SH-SY5Y (cell line): ENCODE measurements around the gene ETV6.

Experiments used
- GATA2 ChIP-seq: IDR thresholded peaks from 2 replicates; pipeline ENCODE4 v1.6.1; 2011; ENCODE audit warnings: mild to moderate bottlenecking, low read depth, low read length
- GATA3 ChIP-seq: IDR thresholded peaks from 2 replicates; pipeline ENCODE4 v1.6.1; 2011; ENCODE audit warnings: low read depth, mild to moderate bottlenecking, low read length, moderate library complexity

ETV6 gene

GRCh38 chr12:11633968-11634367 is 15.5 kb upstream of the ETV6 start:
- TF ChIP-seq GATA2 (no peak), GATA3 (no peak)

DNA sequence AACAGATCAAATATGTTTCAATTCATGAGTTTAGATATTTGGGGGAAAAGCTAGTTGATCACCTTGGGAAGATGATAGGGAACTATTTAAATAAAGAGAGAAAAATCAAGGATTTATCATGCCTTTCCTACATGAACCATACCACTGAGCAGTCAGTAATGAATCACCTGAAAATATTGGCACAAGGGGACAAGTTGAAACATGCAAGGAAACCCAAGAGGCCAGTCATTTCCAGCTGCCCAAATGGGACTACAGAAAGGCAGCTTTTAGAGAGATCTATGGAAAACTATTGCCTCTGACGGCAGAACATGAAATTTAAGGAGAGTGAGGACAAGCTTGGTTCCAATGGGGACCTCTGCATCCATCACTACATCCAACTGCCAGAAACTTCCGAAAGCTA is 14.1 kb upstream of the ETV6 start:
- TF ChIP-seq GATA3, result no peak
- no peak for TF ChIP-seq GATA2

- no peak for TF ChIP-seq GATA3
- no peak for TF ChIP-seq GATA2
Observed at GRCh38 chr12:11638315-11638916, 11.1 kb upstream of the ETV6 start.

DNA sequence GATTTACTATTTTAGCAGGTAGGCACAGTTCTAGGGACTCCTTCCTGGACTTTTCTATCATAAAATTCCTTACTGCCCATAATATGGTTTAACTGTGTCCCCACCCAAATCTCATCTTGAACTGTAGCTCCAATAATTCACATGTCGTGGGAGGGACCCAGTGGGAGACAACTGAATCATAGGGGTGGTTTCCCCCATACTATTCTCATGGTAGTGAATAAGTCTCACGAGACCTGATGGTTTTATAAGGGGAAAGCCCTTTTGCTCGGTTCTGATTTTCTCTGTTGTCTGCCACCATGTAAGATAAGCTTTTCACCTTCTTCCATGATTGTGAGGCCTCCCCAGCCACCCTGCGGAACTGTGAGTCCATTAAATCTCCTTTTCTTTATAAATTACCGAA is 10.0 kb upstream of the ETV6 start:
- TF ChIP-seq GATA2 (no peak), GATA3 (no peak)

GRCh38 chr12:11641522-11641921 is 8.0 kb upstream of the ETV6 start:
- TF ChIP-seq GATA3, result no peak
- TF ChIP-seq GATA2, result no peak

DNA sequence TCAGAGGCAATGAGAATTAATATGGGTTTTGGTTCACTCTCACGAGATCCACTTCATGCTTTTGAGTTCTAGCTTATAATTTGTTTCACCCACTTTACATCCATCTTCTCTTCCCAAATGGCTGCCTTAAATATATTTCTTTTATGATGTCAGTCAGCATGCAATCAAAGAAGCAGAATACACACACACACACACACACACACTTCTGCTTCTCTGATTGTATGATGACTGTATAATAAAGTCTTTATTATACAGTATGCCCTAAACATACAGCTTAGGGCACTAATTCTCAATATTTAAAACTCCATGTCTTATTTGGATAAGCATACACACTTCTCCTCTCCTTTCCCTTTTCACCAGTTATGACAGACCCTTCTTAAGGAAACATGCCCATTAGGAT is 6.7 kb upstream of the ETV6 start:
- TF ChIP-seq GATA3 (no peak), GATA2 (no peak)

- no peak for TF ChIP-seq GATA3
- no peak for TF ChIP-seq GATA2
Observed at GRCh38 chr12:11645391-11645790, 4.1 kb upstream of the ETV6 start.

DNA sequence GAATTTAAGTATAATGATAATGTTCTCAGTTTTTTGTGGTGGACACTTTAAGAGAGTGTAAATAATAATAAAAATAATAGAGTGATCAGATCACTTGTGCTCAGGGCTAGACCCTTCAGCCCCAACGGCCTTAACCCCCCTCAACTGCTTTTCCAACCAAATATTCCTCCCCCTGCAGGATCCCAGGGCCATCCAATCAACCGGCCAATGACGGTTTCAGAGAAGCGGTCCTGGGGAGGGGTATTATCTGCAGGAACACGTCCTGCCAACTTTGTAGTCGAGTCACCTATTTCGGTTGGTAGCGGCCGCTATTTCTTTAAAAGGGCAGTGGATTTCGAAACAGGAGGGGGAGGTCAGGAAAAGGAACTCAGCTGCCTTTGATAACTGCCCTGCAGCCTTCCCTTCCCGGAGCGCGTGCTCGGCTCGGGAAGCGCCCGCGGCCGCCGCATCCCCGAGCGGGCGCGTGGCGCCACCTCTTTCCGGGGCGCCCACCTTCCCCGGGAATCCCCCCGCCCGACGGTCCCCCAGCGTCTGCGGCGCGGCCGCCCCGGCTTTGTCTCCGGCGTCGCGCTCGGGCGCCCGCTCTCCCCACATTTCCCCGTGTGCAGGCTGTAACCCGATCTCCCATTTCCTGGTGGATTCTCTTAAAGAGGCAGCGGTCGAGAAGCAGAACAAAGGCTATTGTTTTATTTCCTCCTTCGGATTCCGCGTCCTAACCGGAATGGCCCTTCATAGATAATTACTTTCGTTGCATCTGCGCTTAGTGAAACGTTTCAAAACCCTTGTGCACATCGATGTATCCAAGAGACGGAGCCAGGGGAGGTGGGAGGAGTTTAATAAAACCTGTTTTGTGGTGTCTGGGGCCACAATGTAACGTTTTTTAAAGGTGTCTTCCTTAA is 711 bp upstream of the ETV6 start:
- no peak for TF ChIP-seq GATA3
- no peak for TF ChIP-seq GATA2

DNA sequence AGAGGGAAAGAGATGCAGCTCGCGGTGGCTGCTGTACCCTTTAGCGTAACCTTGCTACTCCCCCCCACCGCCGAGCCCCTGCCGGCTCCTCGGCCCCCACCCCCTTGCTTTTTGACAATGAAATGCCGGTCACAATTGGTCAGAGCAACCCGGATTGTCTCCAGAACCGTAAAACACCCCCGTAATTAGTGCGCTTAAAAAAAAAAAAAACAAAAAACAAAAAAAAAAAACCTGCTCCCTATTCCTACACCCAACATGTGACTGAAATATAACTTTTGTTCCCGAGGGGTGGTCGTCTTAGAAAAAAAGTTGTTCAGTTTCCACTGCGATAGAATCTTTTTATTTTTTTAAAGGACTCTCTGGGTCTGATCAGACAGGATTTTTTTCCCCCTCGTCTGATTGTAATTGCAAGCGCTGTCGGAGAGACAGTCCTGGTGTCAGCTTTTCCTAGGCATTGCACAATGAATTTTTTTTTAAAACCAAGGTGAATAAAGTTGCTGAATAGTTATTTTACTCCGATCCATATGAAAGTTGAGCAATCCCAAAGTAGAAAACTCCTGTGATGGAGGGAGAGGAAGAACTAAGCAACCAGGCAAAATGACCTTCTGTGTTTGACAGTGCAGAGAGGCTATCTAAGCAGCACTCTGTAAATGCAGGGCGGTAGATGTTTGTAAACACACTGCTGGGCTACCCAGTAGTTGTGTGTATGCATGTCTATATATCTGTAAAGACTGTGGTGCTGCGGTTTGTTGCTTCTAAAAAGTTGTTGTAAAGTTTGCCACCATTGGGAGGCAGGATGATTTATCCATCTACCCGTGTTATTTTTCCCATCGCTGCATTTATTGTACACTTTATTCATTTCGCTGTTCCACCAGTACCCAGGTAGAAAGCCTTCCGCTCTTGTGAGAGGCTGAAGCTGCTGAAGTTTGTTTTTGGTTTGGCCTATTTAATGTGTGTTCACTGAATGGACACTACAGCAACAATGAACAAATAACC is 1.1 kb downstream of the ETV6 start:
- TF ChIP-seq GATA2, result no peak
- TF ChIP-seq GATA3, result no peak

DNA sequence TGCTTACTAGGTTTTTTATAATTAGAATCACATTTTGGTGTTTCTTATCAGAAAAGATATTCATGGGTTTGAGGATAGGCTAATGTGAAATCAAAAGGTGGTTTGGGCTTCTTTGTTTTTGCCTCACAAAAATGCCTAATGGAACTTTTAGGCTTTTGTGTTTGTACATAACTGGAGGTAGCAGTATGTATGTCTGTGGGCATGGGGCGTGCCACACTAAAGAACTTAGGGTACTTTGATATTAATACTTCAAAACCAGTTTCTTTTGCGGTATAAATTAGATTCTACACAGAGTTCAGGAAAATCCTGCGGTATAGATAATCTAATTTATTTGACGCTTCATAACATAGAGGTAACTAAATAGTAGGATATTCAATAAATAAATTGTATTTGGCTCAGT is 1.9 kb downstream of the ETV6 start:
- TF ChIP-seq GATA2 (no peak), GATA3 (no peak)

DNA sequence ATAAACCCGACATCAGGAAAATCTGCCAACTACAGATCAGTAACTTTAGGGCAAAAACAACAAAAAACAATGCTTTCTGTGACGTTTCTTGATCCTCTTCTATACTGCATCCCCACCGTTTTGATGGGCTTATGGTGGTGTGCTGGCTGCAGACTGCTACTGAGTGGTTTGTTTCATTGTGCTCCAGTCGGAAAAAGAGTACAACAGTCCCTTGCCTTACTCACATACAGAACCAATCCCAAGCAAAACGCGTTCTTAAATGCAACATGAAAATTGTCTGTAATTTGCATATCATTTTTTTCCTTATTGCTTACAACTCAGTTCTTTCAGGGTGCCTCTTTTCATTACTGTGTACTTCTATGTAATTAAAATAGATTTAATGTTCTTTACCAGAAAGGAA is 2.3 kb downstream of the ETV6 start:
- TF ChIP-seq GATA2 (no peak), GATA3 (no peak)

DNA sequence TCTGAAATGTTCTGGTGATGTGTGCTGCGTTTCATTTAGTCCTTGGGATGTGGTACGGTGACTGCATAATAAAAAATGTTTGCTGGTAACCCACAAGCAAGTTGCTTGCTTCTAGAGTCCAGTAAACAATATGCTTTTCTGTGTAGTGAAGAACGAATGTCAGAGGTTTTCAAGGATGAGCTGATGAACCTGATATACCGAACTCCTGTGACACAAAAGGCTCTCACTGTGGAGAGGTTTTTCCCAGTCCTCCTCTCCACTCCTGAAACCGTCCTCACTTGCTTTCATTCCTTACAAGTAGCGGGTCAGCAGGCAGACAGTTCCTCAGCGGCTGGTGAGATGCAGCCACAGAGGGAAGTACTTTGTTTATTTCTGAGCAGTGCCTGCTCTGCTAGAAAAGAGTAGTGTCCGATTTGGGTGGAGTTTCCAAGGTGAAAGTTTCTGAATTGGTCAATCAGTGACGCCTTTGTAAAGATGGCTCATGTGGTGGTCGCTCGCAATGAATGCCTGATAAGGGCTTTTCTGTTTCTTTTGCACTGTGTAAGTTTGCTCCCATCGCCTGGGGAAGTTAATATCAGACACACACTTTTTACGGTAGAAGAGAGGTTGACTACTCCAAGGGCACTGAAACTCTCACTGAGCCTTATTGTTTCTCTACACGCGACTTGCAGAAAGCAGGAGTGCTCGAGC is 3.0 kb downstream of the ETV6 start:
- TF ChIP-seq GATA3 (no peak), GATA2 (no peak)

GRCh38 chr12:11653215-11653753 is 3.8 kb downstream of the ETV6 start:
- TF ChIP-seq GATA2 (no peak), GATA3 (no peak)

DNA sequence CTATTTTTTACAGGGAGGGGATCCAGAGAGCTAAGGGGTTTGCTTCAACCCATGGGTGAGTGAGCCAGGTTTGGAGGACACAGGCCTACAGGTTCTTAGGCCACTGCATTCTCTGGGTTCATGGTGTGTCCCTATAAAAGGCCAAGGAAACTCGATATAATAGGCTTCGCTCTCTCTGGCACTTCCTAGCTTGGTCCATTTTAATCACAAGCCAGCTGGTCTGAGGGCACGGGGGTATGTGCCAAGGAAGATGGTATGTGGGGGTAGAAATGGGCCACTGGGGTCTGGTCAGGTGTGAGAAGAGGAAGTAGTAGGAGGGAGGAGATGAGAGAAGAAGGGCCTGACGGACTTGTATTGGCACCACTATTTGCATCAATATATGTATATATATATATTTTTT is 4.9 kb downstream of the ETV6 start:
- TF ChIP-seq GATA3, result no peak
